Muscle of leg (tissue), 11 donors: ENCODE data around the gene CORO2B. TPM values are rescaled to one million over a fixed set of nuclear protein-coding genes. Genes with fewer than 3 reads are reported as not detected.
"Not testable (repeated sequence)": the region's sequence is repeated elsewhere in the genome, so short reads cannot be mapped to it uniquely, and the experiment has no call there.

Source experiments
- DNase-seq: peaks from one replicate; pipeline ENCODE4 v3.0.0; 2013
- H3K27ac ChIP-seq: one replicate; pipeline ENCODE4 v1.5.1; 2013; ENCODE audit warnings: mild to moderate bottlenecking, low read length, control low read depth
- H3K27me3 ChIP-seq: one replicate; pipeline ENCODE4 v1.6.1; 2013; ENCODE audit warnings: low read length; ENCODE audit not compliant: control insufficient read depth, insufficient read depth
- H3K36me3 ChIP-seq: one replicate; pipeline ENCODE4 v1.6.1; 2013; ENCODE audit warnings: low read length; ENCODE audit not compliant: control insufficient read depth, insufficient read depth
- H3K4me1 ChIP-seq: one replicate; pipeline ENCODE4 v1.6.1; 2013; ENCODE audit warnings: low read length; ENCODE audit not compliant: control insufficient read depth, insufficient read depth
- H3K4me3 ChIP-seq: one replicate; pipeline ENCODE4 v1.5.1; 2013; ENCODE audit warnings: low read length, control low read depth
- H3K9me3 ChIP-seq: replicated peaks from 2 replicates; pipeline ENCODE4 v1.6.1; 2013; ENCODE audit warnings: low read depth, low read length; ENCODE audit not compliant: control insufficient read depth
- WGBS: methylation state at CpG from one replicate; pipeline ENCODE4 v1.1.5; 2013; ENCODE audit warnings: missing lambda C conversion rate; ENCODE audit not compliant: insufficient coverage; 5-methylcytosine and 5-hydroxymethylcytosine counted together
- polyA plus RNA-seq, 8 donors: library from polyadenylated mRNA; unstranded; fragments of 120-200 nt; gene quantifications; one replicate each; pipeline versions ENCODE4 v1.2.1 to v1.2.3, GENCODE V29; 2013; ENCODE audit warnings: inconsistent platforms in 1 of 8, low replicate concordance in 1 of 8; ENCODE audit not compliant: insufficient read length in 8 of 8, insufficient read depth in 1 of 8
- total RNA-seq: library from RNA; stranded (reverse); fragments of 120-200 nt; gene quantifications from one replicate; pipeline ENCODE4 v1.2.4, GENCODE V29; 2013

CORO2B gene
- total and polyA plus RNA-seq, 9 donors, result 2.9 to 8.6 (median 5.3) TPM

GRCh38 chr15:68734881-68735280 lies 156.1 kb downstream of the CORO2B start:
- DNase-seq, result no peak
- Histone ChIP-seq H3K27ac (no peak overlapping the region), H3K4me3 (no peak overlapping the region), H3K36me3 (no peaks in the 10 kb centered on the region), H3K27me3 (no peaks in the 10 kb centered on the region), H3K9me3 (no peaks in the 10 kb centered on the region), H3K4me1 (peaks cover 18% of the 10 kb centered on the region)

GRCh38 chr15:68735610-68736009 lies 156.8 kb downstream of the CORO2B start:
- no peaks in the 10 kb centered on the region for H3K9me3 ChIP-seq
- no peaks in the 10 kb centered on the region for H3K36me3 ChIP-seq
- no peak overlapping the region for H3K27ac ChIP-seq
- H3K4me1 ChIP-seq, result peaks cover 11% of the 10 kb centered on the region
- no peak for DNase-seq
- H3K27me3 ChIP-seq, result no peaks in the 10 kb centered on the region
- no peak overlapping the region for H3K4me3 ChIP-seq

DNA sequence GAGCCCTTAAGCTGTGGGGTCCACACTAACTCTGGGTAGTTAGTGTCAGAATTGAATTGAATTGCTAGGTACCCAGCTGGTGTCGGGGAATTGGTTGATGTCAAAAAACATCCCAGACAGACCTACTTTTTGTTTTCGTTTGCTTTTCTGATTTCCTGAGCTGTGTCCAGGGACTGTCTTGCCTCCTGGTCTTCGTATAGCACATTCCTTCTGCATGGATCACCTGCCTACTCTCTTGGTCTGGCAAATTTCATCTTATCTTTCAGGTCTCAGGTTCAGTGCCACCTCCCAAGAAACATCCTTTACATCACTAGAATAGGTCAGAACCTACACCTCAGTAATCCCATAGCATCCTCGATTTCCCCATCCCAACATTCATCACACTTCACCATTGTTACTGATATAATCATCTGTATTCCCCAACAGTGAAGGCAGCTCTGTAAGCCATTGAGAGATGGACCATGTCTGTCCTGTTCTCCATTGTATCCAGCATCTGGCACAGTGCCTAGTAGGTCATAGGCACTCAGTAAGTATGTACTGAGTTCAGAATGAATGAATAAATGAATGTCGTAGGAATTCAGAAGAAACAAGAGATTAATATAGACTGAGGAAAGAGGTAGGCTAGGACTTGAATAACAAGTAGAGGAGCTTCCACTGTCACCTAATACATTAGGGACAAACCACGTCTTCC lies 160.7 kb downstream of the CORO2B start:
- peak; percentile 28 for DNase-seq
- 74% methylated on average over 4 of the region's 6 CpGs for WGBS
- no peaks in the 10 kb centered on the region for H3K36me3 ChIP-seq
- no peak overlapping the region for H3K4me3 ChIP-seq
- H3K4me1 ChIP-seq, result no peaks in the 10 kb centered on the region
- no peaks in the 10 kb centered on the region for H3K27me3 ChIP-seq
- H3K27ac ChIP-seq, result no peak overlapping the region
- no peaks in the 10 kb centered on the region for H3K9me3 ChIP-seq

DNA sequence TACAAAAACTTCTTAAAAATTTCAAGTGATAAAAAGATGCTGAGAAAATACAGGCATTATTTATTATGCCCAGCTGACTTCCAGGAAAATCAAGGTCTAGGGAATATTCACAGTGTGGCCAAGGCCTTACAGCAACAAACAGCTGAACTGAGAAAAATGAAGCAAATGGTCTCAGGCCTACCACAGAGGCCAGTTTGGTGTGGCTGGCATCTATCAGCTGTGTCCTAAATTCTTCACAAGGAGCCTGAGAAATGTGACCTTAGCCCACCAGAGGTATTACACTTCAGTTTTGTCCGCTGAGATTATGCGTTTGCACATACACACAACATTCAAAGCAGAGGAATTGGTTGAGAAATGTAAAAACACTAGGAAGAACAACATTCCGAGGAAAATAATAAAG lies 164.5 kb downstream of the CORO2B start:
- Histone ChIP-seq H3K9me3 (no peaks in the 10 kb centered on the region), H3K4me1 (no peaks in the 10 kb centered on the region), H3K27ac (no peak overlapping the region), H3K27me3 (no peaks in the 10 kb centered on the region), H3K36me3 (no peaks in the 10 kb centered on the region), H3K4me3 (no peak overlapping the region)
- no peak for DNase-seq
- 78% methylated on average over 1 of the region's 3 CpGs for WGBS

- no peak overlapping the region for H3K27ac ChIP-seq
- DNase-seq, result no peak
- 55% methylated on average over 5 of the region's 7 CpGs for WGBS
These were observed 170.6 kb downstream of the CORO2B start for GRCh38 chr15:68749365-68749764.

DNA sequence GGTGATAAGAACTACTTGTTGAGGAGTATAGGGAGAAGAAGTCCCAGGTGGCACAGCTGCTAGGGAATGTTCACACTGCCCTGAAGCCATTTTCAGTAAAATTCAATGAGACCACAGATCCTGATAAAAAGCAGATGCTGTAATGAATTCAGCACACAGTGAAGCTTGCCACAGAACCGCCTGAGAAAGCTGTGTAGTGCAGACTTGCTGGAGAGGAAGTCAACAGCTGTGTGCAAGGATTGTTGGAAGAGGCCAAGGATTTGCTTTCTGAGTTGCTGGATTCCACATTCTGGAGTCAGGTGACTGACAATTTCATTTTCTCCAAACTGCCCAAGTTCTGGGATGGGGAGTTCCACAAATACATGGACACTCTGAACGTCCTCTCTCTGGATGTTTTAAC lies 171.0 kb downstream of the CORO2B start:
- Histone ChIP-seq H3K27me3 (no peaks in the 10 kb centered on the region), H3K27ac (no peak overlapping the region), H3K9me3 (no peaks in the 10 kb centered on the region), H3K36me3 (no peaks in the 10 kb centered on the region), H3K4me3 (no peak overlapping the region), H3K4me1 (no peaks in the 10 kb centered on the region)
- 13% methylated on average over 2 of the region's 2 CpGs for WGBS
- peak; percentile 92 for DNase-seq

More at GRCh38 chr15:68749365-68749764, 170.6 kb downstream of the CORO2B start:
- Histone ChIP-seq H3K27me3 (no peaks in the 10 kb centered on the region), H3K36me3 (no peaks in the 10 kb centered on the region), H3K4me3 (no peak overlapping the region), H3K9me3 (no peaks in the 10 kb centered on the region), H3K4me1 (no peaks in the 10 kb centered on the region)

DNA sequence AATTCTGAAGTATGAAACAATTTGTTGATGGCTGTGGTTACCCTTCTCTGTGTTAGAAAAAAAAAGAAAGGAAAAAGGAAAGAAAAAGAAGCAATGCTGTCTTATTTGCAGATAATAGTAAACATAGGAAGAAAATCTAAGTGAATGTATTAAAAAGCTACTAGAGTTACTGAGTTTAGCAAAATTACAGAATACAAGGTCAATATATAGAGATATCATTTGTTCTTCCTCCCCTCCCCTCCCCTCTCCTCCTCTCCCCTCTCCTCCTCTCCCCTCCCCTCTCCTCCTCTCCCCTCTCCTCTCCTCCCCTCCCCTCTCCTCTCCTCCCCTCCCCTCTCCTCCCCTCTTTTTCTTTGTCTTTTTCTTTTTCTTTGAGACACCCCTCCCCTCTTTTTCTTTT lies 172.8 kb downstream of the CORO2B start:
- Histone ChIP-seq H3K4me1 (no peaks in the 10 kb centered on the region), H3K4me3 (no peak overlapping the region), H3K9me3 (no peaks in the 10 kb centered on the region), H3K27ac (no peak overlapping the region), H3K27me3 (no peaks in the 10 kb centered on the region), H3K36me3 (no peaks in the 10 kb centered on the region)
- DNase-seq, result no peak

GRCh38 chr15:68755731-68756130 lies 176.9 kb downstream of the CORO2B start:
- no CpG with 5 or more reads among the region's 2 CpGs for WGBS
- H3K27ac ChIP-seq, result no peak overlapping the region
- H3K4me1 ChIP-seq, result no peaks in the 10 kb centered on the region
- no peak overlapping the region for H3K4me3 ChIP-seq
- H3K36me3 ChIP-seq, result no peaks in the 10 kb centered on the region
- DNase-seq, result no peak
- H3K9me3 ChIP-seq, result no peaks in the 10 kb centered on the region
- H3K27me3 ChIP-seq, result no peaks in the 10 kb centered on the region

DNA sequence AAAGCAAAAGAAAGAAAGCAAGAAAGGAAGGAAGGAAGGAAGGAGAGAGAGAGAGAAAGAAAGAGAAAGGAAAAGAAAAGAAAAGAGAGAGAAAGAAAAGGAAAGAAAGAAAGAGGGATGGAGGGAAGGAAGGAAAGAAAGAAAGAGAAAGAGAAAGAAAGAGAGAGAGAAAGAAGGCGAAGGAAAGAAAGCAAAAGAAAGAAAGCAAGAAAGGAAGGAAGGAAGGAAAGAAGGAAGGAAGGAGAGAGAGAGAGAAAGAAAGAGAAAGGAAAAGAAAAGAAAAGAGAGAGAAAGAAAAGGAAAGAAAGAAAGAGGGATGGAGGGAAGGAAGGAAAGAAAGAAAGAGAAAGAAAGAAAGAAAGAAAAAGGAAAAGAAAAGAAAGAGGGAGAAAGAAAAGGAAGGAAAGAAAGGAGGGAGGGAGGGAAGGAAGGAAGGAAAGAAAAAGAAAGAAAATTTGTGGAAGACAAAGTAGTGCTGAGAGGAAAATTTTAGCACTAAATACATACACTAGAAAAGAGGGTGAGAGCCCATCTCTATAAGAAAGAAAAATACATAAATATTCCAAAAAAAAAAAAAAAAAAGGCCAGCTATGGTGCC lies 181.3 kb downstream of the CORO2B start:
- WGBS, result 100% methylated on average over 1 of the region's 1 CpG
- H3K36me3 ChIP-seq, H3K4me1 ChIP-seq: not testable (repeated sequence)

GRCh38 chr15:68763063-68763462 lies 184.3 kb downstream of the CORO2B start:
- no peak overlapping the region for H3K4me3 ChIP-seq
- WGBS, result 76% methylated on average over 2 of the region's 4 CpGs
- no peaks in the 10 kb centered on the region for H3K9me3 ChIP-seq
- H3K36me3 ChIP-seq, result no peaks in the 10 kb centered on the region
- H3K27ac ChIP-seq, result no peak overlapping the region
- H3K4me1 ChIP-seq, result peaks cover 2% of the 10 kb centered on the region
- no peak for DNase-seq
- H3K27me3 ChIP-seq, result no peaks in the 10 kb centered on the region

More for the DNA sequence above, 181.3 kb downstream of the CORO2B start:
- not testable (repeated sequence) for DNase-seq, H3K4me3 ChIP-seq, H3K27ac ChIP-seq, H3K27me3 ChIP-seq, H3K9me3 ChIP-seq

DNA sequence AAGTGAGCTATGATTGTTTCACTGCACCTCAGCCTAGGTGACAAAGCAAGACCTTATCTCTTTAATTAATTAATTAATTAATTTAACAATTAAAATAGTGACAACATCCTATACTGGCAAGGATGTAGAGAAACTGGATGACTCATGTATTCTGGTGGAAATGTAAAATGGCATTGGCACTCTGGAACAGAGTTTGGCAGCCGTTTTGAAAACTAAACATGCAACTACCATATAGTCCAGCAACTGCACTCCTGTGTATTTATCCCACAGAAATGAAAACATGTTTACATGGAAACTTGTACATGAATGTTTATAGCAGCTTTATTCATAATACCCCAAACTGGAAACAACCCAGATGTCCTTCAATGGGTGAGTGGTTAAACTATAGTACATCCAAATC lies 185.3 kb downstream of the CORO2B start:
- no CpG with 5 or more reads among the region's 1 CpG for WGBS
- Histone ChIP-seq H3K27ac (no peak overlapping the region), H3K27me3 (no peaks in the 10 kb centered on the region), H3K4me3 (no peak overlapping the region), H3K4me1 (peaks cover 2% of the 10 kb centered on the region), H3K36me3 (no peaks in the 10 kb centered on the region), H3K9me3 (no peaks in the 10 kb centered on the region)
- no peak for DNase-seq
